HG02763 (cell line): ENCODE measurements around the gene ERCC5.

ENCODE experiments used
- ATAC-seq: cut with Tn5 transposase; IDR thresholded peaks from one replicate; pipeline ENCODE4 v1.9.1; 2021; ENCODE audit warnings: mild to moderate bottlenecking, moderate library complexity; ENCODE audit not compliant: unreplicated experiment

The ERCC5 gene

GRCh38 chr13:102914339-102914930, 68.6 kb downstream of the ERCC5 start:
- no peak for ATAC-seq

DNA sequence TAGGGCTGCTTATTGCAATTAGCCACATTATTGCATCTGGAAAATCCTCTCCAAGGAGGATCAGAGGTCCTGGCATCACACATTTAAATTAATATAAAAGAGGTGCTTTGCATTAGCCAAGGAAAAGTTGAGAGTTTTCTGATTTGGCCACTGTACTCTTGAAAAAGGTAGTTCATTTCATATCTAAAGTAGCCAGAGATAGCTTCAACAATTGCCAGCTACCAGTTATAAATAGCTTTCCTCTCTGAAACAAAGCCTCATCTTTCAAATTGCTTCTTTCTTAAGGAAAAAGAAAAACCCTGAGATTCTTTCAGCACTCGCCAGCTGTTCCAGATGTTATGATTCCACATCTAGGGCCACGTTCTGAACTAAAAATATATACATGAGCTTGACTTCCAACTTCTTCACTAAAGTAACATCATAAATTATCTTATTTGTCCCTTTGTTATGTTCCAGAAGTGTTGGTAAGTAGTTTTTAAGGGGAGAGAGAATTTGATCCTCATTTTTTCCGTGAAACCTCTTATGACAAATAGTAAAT, 69.6 kb downstream of the ERCC5 start:
- ATAC-seq = no peak

GRCh38 chr13:102917019-102917418, 71.2 kb downstream of the ERCC5 start:
- no peak for ATAC-seq

GRCh38 chr13:102922184-102922583, 76.4 kb downstream of the ERCC5 start:
- ATAC-seq = no peak
